ENCODE results near the gene HIBADH.

DNA sequence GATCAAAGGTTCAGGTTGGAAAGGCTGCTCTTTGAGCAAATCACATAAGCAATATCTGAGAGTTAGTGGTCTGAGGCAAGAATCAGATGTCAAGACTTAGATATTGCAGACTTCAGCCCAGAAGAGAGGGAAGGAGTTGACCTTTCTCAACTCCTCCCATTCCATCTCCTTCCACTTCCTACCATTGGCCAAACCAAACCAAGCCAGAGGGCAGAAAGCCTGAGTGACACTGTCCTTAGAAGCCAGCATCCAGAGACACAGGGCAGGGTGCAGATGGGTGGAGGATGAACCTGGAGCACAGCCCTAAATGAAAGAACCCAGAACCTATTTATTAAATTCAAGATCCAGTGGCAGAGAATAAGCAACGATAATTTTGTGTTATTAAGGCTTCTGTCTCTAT is 180.5 kb downstream of the HIBADH start:
- TF ChIP-seq, protein P1, sequence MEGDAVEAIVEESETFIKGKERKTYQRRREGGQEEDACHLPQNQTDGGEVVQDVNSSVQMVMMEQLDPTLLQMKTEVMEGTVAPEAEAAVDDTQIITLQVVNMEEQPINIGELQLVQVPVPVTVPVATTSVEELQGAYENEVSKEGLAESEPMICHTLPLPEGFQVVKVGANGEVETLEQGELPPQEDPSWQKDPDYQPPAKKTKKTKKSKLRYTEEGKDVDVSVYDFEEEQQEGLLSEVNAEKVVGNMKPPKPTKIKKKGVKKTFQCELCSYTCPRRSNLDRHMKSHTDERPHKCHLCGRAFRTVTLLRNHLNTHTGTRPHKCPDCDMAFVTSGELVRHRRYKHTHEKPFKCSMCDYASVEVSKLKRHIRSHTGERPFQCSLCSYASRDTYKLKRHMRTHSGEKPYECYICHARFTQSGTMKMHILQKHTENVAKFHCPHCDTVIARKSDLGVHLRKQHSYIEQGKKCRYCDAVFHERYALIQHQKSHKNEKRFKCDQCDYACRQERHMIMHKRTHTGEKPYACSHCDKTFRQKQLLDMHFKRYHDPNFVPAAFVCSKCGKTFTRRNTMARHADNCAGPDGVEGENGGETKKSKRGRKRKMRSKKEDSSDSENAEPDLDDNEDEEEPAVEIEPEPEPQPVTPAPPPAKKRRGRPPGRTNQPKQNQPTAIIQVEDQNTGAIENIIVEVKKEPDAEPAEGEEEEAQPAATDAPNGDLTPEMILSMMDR (IDR thresholded peaks at IDR 0.05), result no peak
- no peak for TF ChIP-seq POLR2A (IDR thresholded peaks at IDR 0.05)

All from thyroid gland (tissue), 4 donors.